SK-N-SH (cell line): ENCODE results near the gene SURF4. TPM values are rescaled to one million over a fixed set of nuclear protein-coding genes. Genes with fewer than 3 reads are reported as not detected.

Experiments
- CTCF ChIA-PET: fragments of 300-600, 350-600 bp; formaldehyde crosslinking; extraction: SDS; loops from one replicate; lab custom pipeline; 2021; lab: Yijun Ruan, JAX
- POLR2A ChIA-PET: fragments of 350-600 bp; sonication (Branson Sonifier 250); formaldehyde crosslinking; extraction: SDS; loops from one replicate; lab custom pipeline; 2020; ENCODE audit warnings: antibody characterized with exemption, inconsistent platforms; lab: Yijun Ruan, JAX
- DNase-seq: peaks from one replicate; pipeline ENCODE4 v3.0.0; 2012
- H2AFZ ChIP-seq: fragments of 200-600 bp; sonication (generic); 2 replicates; pipeline ENCODE4 v1.8.1; 2016; ENCODE audit warnings: antibody characterized with exemption, mild to moderate bottlenecking, low read depth
- H3F3A ChIP-seq: fragments of 200-600 bp; sonication (generic); replicated peaks from 2 replicates; pipeline ENCODE3; 2016; ENCODE audit warnings: antibody characterized with exemption, mild to moderate bottlenecking; ENCODE audit not compliant: insufficient read depth
- H3K27ac ChIP-seq, 2 experiments: fragments of 200-500 bp in 1 of 2; fragments of 200-600 bp in 1 of 2; sonication (Bioruptor generic) in 1 of 2; sonication (generic), shearing (Covaris generic) in 1 of 2; 2 replicates each; pipeline versions ENCODE4 v1.5.1 to v1.6.1; 2014 to 2016; ENCODE audit warnings: low read depth in 2 of 2, inconsistent platforms in 1 of 2, low read length in 1 of 2, mild to moderate bottlenecking in 1 of 2, mixed read lengths in 1 of 2
- H3K27me3 ChIP-seq: fragments of 200-600 bp; sonication (generic), shearing (Covaris generic); 2 replicates; pipeline ENCODE4 v1.6.1; 2016; ENCODE audit warnings: mixed run types; ENCODE audit not compliant: insufficient read depth
- H3K36me3 ChIP-seq, 2 experiments: fragments of 200-500 bp in 1 of 2; fragments of 200-600 bp in 1 of 2; sonication (Bioruptor generic) in 1 of 2; sonication (generic) in 1 of 2; replicated peaks in 1 of 2; 2 replicates each; pipeline versions ENCODE3 to v1.5.1; 2014 to 2016; ENCODE audit warnings: low read length in 1 of 2, mild to moderate bottlenecking in 1 of 2; ENCODE audit not compliant: insufficient read depth in 2 of 2, control insufficient read depth in 1 of 2
- H3K4me1 ChIP-seq, 2 experiments: fragments of 200-500 bp in 1 of 2; fragments of 200-600 bp in 1 of 2; sonication (Bioruptor generic) in 1 of 2; sonication (generic), shearing (Covaris generic) in 1 of 2; 2 replicates each; pipeline versions ENCODE4 v1.5.1 to v1.6.1; 2014 to 2016; ENCODE audit warnings: low read depth in 1 of 2, low read length in 1 of 2, mixed run types in 1 of 2; ENCODE audit not compliant: insufficient read depth in 2 of 2, control insufficient read depth in 1 of 2
- H3K4me2 ChIP-seq: fragments of 200-600 bp; sonication (generic), shearing (Covaris generic); 2 replicates; pipeline ENCODE4 v1.6.1; 2017; ENCODE audit warnings: mixed run types
- H3K4me3 ChIP-seq, 2 experiments: fragments of 200-500 bp in 1 of 2; fragments of 200-600 bp in 1 of 2; sonication (Bioruptor generic) in 1 of 2; sonication (generic), shearing (Covaris generic) in 1 of 2; 2 replicates each; pipeline versions ENCODE4 v1.5.1 to v1.8.1; 2014 to 2016; ENCODE audit warnings: low read depth in 2 of 2, inconsistent platforms in 1 of 2, low read length in 1 of 2, mild to moderate bottlenecking in 1 of 2, mixed read lengths in 1 of 2, moderate library complexity in 1 of 2
- H3K79me2 ChIP-seq: fragments of 200-600 bp; sonication (generic); 2 replicates; pipeline ENCODE4 v1.8.1; 2017; ENCODE audit warnings: mild to moderate bottlenecking; ENCODE audit not compliant: insufficient read depth
- H3K9ac ChIP-seq: fragments of 200-600 bp; sonication (generic); 2 replicates; pipeline ENCODE4 v1.6.1; 2017; ENCODE audit warnings: mixed run types
- H3K9me2 ChIP-seq: fragments of 200-600 bp; sonication (generic); 2 replicates; pipeline ENCODE4 v1.6.1; 2017; ENCODE audit warnings: mixed run types
- H3K9me3 ChIP-seq: fragments of 200-600 bp; sonication (generic); 2 replicates; pipeline ENCODE4 v1.6.1; 2017; ENCODE audit warnings: mixed run types, mild to moderate bottlenecking, moderate library complexity
- H4K20me1 ChIP-seq: fragments of 200-600 bp; sonication (generic); 2 replicates; pipeline ENCODE4 v1.6.1; 2017; ENCODE audit warnings: mild to moderate bottlenecking, mixed run types; ENCODE audit not compliant: insufficient read depth
- CHD2 ChIP-seq: fragments of 150-350 bp; IDR thresholded peaks from 2 replicates; pipeline ENCODE4 v1.6.1; 2018; ENCODE audit warnings: low read length; ENCODE audit not compliant: partially characterized antibody
- CTCF ChIP-seq: fragments of 200-600 bp; sonication (generic); IDR thresholded peaks from 2 replicates; pipeline ENCODE4 v1.6.1; 2017; ENCODE audit warnings: antibody characterized with exemption, mild to moderate bottlenecking, moderate library complexity
- GATA2 ChIP-seq: sonication (generic); formaldehyde crosslinking; IDR thresholded peaks from 2 replicates; pipeline ENCODE4 v1.5.0; 2020; ENCODE audit warnings: mild to moderate bottlenecking, missing genetic modification reagents
- NFIC ChIP-seq: IDR thresholded peaks from 2 replicates; pipeline ENCODE4 v1.4.0; 2012; ENCODE audit warnings: borderline replicate concordance
- RCOR1 ChIP-seq: fragments of 150-350 bp; IDR thresholded peaks from 2 replicates; pipeline ENCODE4 v1.6.1; 2017; ENCODE audit warnings: antibody characterized with exemption, low read length
- REST ChIP-seq: IDR thresholded peaks from 2 replicates; pipeline ENCODE4 v1.6.1; 2012; ENCODE audit warnings: mild to moderate bottlenecking, low read depth, low read length, moderate library complexity
- RXRA ChIP-seq: IDR thresholded peaks from 2 replicates; pipeline ENCODE4 v1.4.0; 2012; ENCODE audit warnings: low read depth, mild to moderate bottlenecking, borderline replicate concordance
- TCF12 ChIP-seq: IDR thresholded peaks from 2 replicates; pipeline ENCODE4 v1.4.0; 2012
- USF1 ChIP-seq: IDR thresholded peaks from 2 replicates; pipeline ENCODE4 v1.4.0; 2012; ENCODE audit warnings: low read depth, borderline replicate concordance
- WGBS: methylation state at CpG from one replicate; pipeline ENCODE4 v1.1.6; 2017; ENCODE audit warnings: low lambda C conversion rate; 5-methylcytosine and 5-hydroxymethylcytosine counted together
- polyA plus RNA-seq, 3 experiments: library from polyadenylated mRNA; depleted of rRNA; stranded (reverse); fragments of >200 nt; gene quantifications; 2 replicates each; pipeline ENCODE4 v1.2.3, GENCODE V29; 2012

The SURF4 gene
- polyA plus RNA-seq, 1 of the 3 experiments (the other 2 are of a cell fraction) = 165 TPM

GRCh38 chr9:133419005-133419404 lies 43.1 kb upstream of the SURF4 start:
- no peak for TF ChIP-seq RXRA
- TF ChIP-seq USF1 = no peak
- TF ChIP-seq CHD2 = no peak
- TF ChIP-seq TCF12 = no peak
- TF ChIP-seq CTCF = no peak
- TF ChIP-seq REST = no peak
- no peak for TF ChIP-seq NFIC
- TF ChIP-seq RCOR1 = no peak
- TF ChIP-seq GATA2 = no peak
- TF ChIP-seq, all 33 proteins: peak for 0
- 77% methylated on average over 13 of the region's 13 CpGs for WGBS
- H3K27me3 ChIP-seq = no peaks in the 10 kb centered on the region
- no peaks in the 10 kb centered on the region for H3K9me3 ChIP-seq
- CTCF ChIA-PET = no interaction called here
- peaks cover 37% of the 10 kb centered on the region for H3K79me2 ChIP-seq
- H3K27ac ChIP-seq = no peak overlapping the region
- peak overlapping the region; percentile 86 to 94 for H3K4me3 ChIP-seq
- H3K4me2 ChIP-seq = peak overlapping the region; percentile 89
- no peaks in the 10 kb centered on the region for H3K9me2 ChIP-seq
- H3K36me3 ChIP-seq = peaks cover 5 to 17% of the 10 kb centered on the region in 2 experiments
- 0 out of 2 replicates have a peak, but pooled peaks cover 5% of the 10 kb centered on the region for H4K20me1 ChIP-seq
- H3K9ac ChIP-seq = peak overlapping the region; percentile 77; the same call in 1 of the 2 replicates
- H3K4me1 ChIP-seq = peaks cover 4 to 10% of the 10 kb centered on the region in 2 experiments; a peak in 2 of 4 replicates
- no peak for DNase-seq
- H2AFZ ChIP-seq = no peak overlapping the region; the same call in 1 of the 2 replicates
- no peaks in the 10 kb centered on the region for H3F3A ChIP-seq
- POLR2A ChIA-PET = interaction anchor here (0.9 kb wide), 1 partner anchor 41 kb away, joined by 3 read pairs; the partner anchor contains the start of gene CACFD1
